HG02588 (cell line): Measurements from ENCODE around the gene DUS2.
"Not testable (repeated sequence)": the region's sequence is repeated elsewhere in the genome, so short reads cannot be mapped to it uniquely, and the experiment has no call there.

Source experiments
- ATAC-seq: cut with Tn5 transposase; IDR thresholded peaks from one replicate; pipeline ENCODE4 v1.9.1; 2021; ENCODE audit warnings: mild to moderate bottlenecking, moderate library complexity; ENCODE audit not compliant: unreplicated experiment

The DUS2 gene

DNA sequence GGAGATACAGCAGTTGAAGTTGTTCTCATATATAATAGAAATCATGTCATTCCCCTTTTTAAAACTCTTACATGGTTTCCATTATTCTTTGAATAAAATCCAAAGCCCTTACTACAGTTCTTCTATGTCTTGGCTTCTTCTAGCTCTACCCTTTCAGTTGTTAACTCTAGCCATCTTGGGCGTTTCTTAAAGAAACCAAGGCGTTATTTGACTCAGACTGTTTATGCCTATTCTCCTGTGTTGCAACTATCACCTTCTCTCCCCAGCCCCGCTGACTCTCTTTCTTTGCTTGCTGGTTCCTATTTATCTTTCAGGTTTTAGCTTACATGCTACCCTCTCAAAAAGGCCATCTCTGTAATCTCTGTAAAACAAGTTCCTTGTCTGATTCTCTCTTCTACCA is 94.8 kb downstream of the DUS2 start:
- no peak for ATAC-seq

- ATAC-seq: not testable (repeated sequence)
These were observed 95.9 kb downstream of the DUS2 start for GRCh38 chr16:68118954-68119353.

GRCh38 chr16:68120496-68120895 is 97.4 kb downstream of the DUS2 start:
- not testable (repeated sequence) for ATAC-seq

DNA sequence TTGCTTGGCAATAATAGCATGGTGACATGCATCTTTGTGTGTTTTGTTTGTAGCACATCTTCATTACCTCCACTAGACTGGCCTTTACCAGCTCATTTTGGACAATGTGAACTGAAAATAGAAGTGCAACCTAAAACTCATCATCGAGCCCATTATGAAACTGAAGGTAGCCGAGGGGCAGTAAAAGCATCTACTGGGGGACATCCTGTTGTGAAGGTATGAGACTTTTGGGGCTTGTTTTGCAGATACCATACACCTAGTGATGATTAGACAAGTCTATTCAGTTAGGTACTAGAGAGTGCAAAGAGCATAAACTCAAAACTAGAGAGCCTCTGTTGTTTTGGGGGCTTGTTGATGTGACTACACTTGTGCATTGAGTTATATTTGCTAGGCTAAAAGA is 103.3 kb downstream of the DUS2 start:
- no peak for ATAC-seq

GRCh38 chr16:68128577-68129305 is 105.7 kb downstream of the DUS2 start:
- ATAC-seq: no peak
